ENCODE measurements around the gene AOPEP.

Gene AOPEP

DNA sequence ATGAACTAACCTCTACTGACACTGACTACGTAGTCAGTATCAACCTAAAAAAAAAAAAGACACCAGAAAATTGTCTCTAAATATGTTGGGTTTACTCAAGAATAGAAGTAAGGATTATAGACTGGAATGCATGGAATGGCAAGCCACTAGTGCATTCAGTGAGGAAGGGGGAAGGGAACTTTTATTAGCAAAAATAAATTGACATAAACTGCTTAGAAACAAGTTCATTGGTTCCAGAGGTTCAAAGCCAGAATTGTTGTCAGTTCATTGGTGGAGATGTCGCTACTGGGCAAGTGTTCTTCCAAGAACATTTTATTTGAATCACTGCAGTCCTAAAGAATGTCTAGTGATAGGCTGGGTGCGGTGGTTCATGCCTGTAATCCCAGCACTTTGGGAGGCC, 26.1 kb upstream of the AOPEP start:
- Mint-ChIP-seq H3K4me3 (no peak overlapping the region), H3K4me1 (ENCODE audit: low read depth) (no peaks in the 10 kb centered on the region), H3K36me3 (ENCODE audit: low read depth) (no peaks in the 10 kb centered on the region), H3K27me3 (peaks cover 12% of the 10 kb centered on the region), H3K27ac (no peak overlapping the region), H3K9me3 (no peaks in the 10 kb centered on the region)

DNA sequence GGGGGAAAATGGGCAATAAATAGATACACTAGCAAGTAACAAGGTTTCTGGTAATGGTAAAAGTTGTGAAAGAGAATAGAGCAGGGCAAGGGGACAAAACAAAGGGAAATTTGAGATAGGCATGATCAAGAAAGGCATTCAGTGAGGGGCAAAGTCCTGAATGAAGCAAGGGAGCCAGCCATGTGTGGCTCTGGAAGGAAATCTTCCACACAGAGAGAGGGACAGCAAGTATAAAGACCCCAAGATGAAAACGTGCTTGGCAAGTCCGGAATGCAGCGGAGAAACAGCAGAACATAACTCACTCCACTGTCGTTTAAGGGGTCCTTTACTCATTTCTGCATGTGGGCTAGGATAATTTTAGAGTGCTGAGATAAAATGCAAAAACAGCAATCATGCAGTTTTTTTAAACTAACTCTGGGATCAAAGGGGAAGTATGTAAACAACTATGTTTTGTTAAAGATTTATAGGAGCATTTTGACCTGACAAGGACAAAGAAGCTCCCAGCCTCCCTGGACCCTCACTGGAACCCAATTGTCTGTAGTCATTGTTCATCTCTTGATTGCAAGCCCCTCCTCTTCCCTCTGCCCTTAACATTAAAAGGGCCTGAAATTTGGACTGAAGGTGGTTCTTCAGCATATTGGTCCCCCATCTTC, 22.9 kb upstream of the AOPEP start:
- H3K9me3 Mint-ChIP-seq, result no peaks in the 10 kb centered on the region
- H3K4me3 Mint-ChIP-seq, result no peak overlapping the region
- no peaks in the 10 kb centered on the region for H3K4me1 Mint-ChIP-seq (ENCODE audit: low read depth)
- no peak overlapping the region for H3K27ac Mint-ChIP-seq
- no peaks in the 10 kb centered on the region for H3K36me3 Mint-ChIP-seq (ENCODE audit: low read depth)
- peaks cover 11% of the 10 kb centered on the region for H3K27me3 Mint-ChIP-seq

DNA sequence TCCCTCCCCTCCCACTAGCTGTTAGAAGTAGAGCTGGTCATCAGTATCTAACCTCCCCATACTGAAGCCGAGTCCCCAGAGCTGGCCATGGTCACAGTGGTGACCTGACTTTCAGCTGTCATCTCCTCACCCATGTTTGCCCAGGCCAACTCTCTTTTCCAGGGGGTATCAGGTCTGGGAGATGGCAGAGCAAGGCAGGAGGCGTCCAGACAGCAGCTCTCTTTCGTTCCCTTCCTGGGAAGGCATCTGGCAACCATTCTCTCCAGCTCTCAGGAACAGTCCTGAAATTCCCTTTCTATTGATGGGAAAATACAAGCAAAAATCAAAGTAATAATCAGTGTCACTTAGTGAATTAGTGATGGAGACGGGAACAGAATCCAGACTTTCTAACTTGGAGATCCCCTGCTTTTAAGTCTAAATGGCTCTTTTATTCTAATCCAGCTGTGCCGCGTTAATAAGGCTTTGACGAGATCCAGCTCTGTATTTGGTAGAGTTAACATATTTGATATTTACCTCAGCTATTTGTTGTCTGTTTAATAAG, 21.3 kb upstream of the AOPEP start:
- H3K4me1 Mint-ChIP-seq (ENCODE audit: low read depth), result no peaks in the 10 kb centered on the region
- H3K9me3 Mint-ChIP-seq, result no peaks in the 10 kb centered on the region
- H3K36me3 Mint-ChIP-seq (ENCODE audit: low read depth), result no peaks in the 10 kb centered on the region
- H3K27ac Mint-ChIP-seq, result no peak overlapping the region
- no peak overlapping the region for H3K4me3 Mint-ChIP-seq
- H3K27me3 Mint-ChIP-seq, result peaks cover 11% of the 10 kb centered on the region

DNA sequence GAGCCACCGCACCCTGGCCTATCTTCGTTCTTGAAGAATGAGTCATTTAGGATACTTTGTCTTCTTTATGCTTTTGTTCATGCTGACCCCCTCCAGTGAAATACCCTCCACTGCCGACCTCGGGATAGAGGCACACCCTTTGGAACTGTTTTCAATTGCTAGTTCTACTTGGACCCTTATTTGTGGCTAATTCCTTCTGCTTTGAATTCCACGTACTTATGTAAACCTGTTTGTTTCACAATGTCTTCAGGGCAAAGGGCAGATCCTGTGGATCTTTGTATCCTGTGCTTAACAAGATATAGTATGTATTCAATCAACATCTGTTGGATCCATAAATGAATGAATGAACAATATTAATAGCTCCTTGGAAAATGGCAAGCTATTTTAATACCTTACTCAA, 19.6 kb upstream of the AOPEP start:
- Mint-ChIP-seq H3K36me3 (ENCODE audit: low read depth) (no peaks in the 10 kb centered on the region), H3K27me3 (peaks cover 13% of the 10 kb centered on the region), H3K9me3 (no peaks in the 10 kb centered on the region), H3K27ac (no peak overlapping the region), H3K4me1 (ENCODE audit: low read depth) (no peaks in the 10 kb centered on the region), H3K4me3 (no peak overlapping the region)

DNA sequence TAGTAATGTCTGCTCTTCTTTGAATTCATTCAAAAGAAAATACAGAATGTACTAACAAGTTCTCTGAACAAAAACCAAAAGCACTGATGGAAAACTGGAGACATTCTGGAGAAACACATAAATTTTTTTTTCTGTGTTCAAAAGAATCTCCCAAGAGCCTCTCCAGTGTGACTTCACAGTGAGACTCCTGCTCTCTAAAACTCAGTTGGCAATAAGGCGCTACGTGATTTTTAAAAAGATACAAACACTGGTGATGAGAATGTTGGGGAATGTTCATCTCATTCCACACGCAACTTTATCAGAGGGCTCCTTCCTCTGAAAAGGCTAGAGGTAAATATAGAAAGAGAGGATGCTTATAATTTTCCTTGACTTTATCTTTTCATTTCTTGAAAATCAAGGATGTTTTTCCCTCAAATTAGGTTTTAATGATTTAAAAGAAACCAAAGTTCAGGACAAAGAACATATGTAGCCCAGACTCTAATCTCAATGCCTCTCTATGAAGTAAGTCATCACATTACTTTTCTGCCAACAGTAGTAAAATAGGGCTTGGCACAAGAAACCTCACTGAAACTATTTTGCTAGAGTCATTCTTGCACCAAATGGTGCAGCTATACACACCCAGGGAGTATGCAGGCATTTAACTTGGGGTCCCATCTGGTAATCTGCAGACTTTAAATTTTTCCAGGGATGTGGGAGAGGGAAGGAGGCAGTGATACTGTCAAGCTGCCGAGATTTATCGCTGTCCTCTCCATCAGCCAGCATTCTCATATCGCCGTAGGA, 12.9 kb upstream of the AOPEP start:
- no peak overlapping the region for H3K27ac Mint-ChIP-seq
- H3K4me3 Mint-ChIP-seq, result no peak overlapping the region

DNA sequence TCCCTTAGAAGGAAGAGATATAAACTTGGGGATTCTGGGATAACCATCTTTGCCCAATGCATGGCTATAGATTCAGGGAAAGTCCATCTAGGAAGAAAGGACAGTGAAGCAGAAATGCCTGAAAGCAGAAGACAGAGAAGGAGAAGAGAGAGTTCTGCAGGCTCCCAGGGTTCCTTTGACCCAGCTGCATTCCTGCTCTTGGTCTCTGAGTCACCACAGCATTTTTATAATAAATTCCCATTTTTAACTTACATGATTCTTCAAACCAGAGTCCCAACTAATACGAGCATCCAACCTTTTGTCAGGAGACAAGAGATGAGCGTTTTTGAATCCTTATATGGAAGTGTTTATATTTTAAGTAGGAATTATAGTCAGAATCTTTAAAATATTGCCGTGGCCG, 12.0 kb upstream of the AOPEP start:
- Mint-ChIP-seq H3K4me3 (no peak overlapping the region), H3K4me1 (ENCODE audit: low read depth) (no peaks in the 10 kb centered on the region), H3K27me3 (peaks cover 40% of the 10 kb centered on the region), H3K9me3 (no peaks in the 10 kb centered on the region), H3K27ac (no peak overlapping the region), H3K36me3 (ENCODE audit: low read depth) (no peaks in the 10 kb centered on the region)

More for the DNA sequence above, 12.9 kb upstream of the AOPEP start:
- peaks cover 37% of the 10 kb centered on the region for H3K27me3 Mint-ChIP-seq
- H3K9me3 Mint-ChIP-seq, result no peaks in the 10 kb centered on the region
- no peaks in the 10 kb centered on the region for H3K4me1 Mint-ChIP-seq (ENCODE audit: low read depth)
- H3K36me3 Mint-ChIP-seq (ENCODE audit: low read depth), result no peaks in the 10 kb centered on the region

DNA sequence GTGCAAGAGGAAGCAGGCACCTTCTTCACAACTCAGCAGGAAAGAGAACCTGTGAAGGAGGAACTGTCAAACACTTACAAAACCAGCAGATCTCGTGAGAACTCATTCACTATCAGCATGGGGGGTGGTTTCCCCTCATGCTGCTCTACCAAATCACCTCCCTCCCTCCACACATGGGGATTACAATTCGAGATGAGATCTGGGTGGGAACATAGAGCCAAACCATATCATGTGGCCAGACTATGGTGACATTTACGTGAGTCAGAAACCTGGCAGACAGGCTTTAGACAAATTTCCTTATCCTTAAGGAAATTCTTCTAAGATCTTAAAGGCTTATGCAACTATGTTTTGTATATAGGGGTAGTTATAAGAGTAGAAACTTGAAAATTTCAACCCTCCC, 8.7 kb upstream of the AOPEP start:
- no peaks in the 10 kb centered on the region for H3K36me3 Mint-ChIP-seq (ENCODE audit: low read depth)
- no peak overlapping the region for H3K27ac Mint-ChIP-seq
- H3K27me3 Mint-ChIP-seq, result peaks cover 32% of the 10 kb centered on the region
- H3K9me3 Mint-ChIP-seq, result no peaks in the 10 kb centered on the region
- no peak overlapping the region for H3K4me3 Mint-ChIP-seq
- H3K4me1 Mint-ChIP-seq (ENCODE audit: low read depth), result no peaks in the 10 kb centered on the region

DNA sequence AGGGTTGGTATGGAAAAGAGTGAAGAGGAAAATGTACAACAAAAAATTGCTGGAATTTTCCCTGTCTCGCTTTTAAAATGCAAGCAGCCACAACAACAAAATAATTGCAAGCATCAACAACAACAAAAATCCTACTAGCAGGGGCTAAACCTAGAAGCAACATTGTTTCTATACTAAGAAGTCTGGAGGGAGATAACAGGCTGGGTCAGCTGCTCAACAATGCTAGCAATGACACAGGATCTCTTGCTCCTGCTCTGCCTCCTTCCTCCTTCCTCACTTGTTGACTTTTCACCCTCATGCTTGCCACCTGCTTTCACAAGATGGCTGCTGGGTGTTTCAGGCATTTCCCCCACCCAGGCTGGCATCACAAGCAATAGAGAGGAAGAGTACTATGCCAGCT, 7.6 kb upstream of the AOPEP start:
- Mint-ChIP-seq H3K9me3 (no peaks in the 10 kb centered on the region), H3K36me3 (ENCODE audit: low read depth) (no peaks in the 10 kb centered on the region), H3K27me3 (peaks cover 28% of the 10 kb centered on the region), H3K4me3 (no peak overlapping the region), H3K4me1 (ENCODE audit: low read depth) (no peaks in the 10 kb centered on the region), H3K27ac (no peak overlapping the region)

DNA sequence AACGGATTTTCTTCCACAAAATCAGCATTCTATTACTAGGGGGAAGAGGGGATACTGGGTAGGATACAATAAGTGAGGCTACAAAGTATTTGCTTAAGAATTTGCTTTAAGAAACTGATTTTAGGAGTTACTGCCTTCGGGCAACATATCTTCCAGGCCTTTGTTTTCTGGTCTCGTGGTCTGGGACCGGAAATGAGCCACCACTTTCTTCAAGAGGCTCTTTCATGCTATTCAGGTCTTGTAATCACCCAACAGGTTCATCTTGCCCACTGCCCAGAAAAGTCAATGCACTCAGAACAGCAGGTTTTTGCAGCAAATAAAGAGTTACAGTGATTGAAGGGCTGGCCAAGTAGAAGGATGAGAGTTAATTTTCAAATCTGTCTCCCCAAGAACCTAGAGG, 6.6 kb upstream of the AOPEP start:
- H3K36me3 Mint-ChIP-seq (ENCODE audit: low read depth), result no peaks in the 10 kb centered on the region
- H3K27ac Mint-ChIP-seq, result no peak overlapping the region
- H3K27me3 Mint-ChIP-seq, result peaks cover 23% of the 10 kb centered on the region

DNA sequence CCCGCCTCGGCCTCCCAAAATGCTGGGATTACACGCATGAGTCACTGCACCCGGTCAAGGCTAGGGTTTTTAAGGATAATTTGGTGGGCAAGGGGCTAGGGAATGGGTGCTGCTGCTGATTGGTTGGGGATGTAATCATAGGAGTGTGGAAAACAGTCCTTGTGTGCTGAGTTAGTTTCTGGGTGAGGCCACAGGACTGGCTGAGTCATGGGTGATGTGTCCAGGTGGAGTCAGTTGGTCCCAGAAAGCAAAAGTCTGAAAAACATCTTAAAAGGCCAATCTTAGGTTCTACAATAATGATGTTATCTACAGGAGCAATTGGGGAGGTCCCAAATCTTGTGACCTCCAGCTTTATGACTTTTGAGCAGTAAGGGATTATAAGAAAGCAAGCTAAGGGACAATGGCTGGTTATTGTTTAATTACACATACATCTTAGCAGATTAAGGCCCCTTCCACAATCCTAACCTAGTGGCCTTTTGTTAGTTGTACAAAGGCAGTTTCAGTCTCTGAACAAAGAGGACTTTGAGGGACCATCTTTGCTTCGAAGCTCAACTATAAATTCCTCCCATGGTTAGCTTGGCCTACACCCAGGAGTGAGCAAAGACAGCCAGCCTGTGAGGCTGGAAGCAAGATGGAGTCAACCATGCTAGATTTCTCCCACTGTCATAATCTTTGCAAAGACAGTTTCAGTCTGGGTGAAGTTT, 5.5 kb upstream of the AOPEP start:
- H3K4me1 Mint-ChIP-seq (ENCODE audit: low read depth), result no peaks in the 10 kb centered on the region
- no peaks in the 10 kb centered on the region for H3K9me3 Mint-ChIP-seq
- H3K27me3 Mint-ChIP-seq, result peaks cover 21% of the 10 kb centered on the region
- H3K27ac Mint-ChIP-seq, result no peak overlapping the region
- no peak overlapping the region for H3K4me3 Mint-ChIP-seq
- H3K36me3 Mint-ChIP-seq (ENCODE audit: low read depth), result no peaks in the 10 kb centered on the region

More for the DNA sequence above, 6.6 kb upstream of the AOPEP start:
- H3K4me3 Mint-ChIP-seq, result no peak overlapping the region
- H3K9me3 Mint-ChIP-seq, result no peaks in the 10 kb centered on the region
- no peaks in the 10 kb centered on the region for H3K4me1 Mint-ChIP-seq (ENCODE audit: low read depth)

DNA sequence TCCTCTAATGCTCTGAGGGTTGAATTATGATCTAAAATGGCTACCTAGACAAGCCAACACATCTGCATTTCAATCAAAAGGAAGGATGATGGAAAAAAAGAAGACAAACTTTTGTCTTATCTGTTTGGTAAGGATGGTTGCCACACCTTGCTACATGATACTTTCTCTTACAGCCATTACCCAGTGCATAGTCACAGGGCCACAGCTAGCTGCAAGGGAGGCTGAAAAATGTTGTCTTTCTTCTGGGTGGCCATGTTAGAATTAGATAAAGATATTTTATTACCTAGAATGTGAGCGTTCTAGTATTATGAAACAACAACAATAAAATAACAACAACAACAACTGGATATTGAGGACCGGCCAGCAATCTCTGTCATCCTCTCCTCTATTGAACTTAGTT, 4.7 kb upstream of the AOPEP start:
- H3K4me1 Mint-ChIP-seq (ENCODE audit: low read depth), result peaks cover under 1% of the 10 kb centered on the region
- H3K27me3 Mint-ChIP-seq, result peaks cover 17% of the 10 kb centered on the region
- no peaks in the 10 kb centered on the region for H3K9me3 Mint-ChIP-seq
- no peak overlapping the region for H3K27ac Mint-ChIP-seq
- no peak overlapping the region for H3K4me3 Mint-ChIP-seq
- no peaks in the 10 kb centered on the region for H3K36me3 Mint-ChIP-seq (ENCODE audit: low read depth)

DNA sequence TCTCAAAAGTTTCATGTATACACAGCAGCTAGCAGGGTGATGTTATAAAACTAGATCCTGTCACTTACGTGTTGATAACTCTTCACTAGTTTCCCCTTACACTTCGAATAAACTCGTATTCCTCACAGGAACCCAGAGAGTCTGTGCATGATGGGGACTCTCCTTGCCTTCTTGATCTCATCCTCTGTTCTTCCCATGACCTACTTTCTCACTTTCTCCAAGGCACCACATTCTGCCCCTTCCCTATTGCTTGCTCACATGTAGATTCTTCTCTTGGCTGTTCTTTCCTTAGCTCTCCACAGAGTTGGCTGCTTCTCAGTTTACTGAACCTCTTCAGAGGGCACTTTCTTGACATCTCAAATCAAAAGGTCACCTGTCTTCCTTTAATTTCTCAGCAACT, 1.2 kb upstream of the AOPEP start:
- H3K36me3 Mint-ChIP-seq (ENCODE audit: low read depth), result no peaks in the 10 kb centered on the region
- H3K9me3 Mint-ChIP-seq, result no peaks in the 10 kb centered on the region
- no peak overlapping the region for H3K4me3 Mint-ChIP-seq
- H3K27me3 Mint-ChIP-seq, result no peaks in the 10 kb centered on the region
- H3K4me1 Mint-ChIP-seq (ENCODE audit: low read depth), result peaks cover 8% of the 10 kb centered on the region
- H3K27ac Mint-ChIP-seq, result no peak overlapping the region

DNA sequence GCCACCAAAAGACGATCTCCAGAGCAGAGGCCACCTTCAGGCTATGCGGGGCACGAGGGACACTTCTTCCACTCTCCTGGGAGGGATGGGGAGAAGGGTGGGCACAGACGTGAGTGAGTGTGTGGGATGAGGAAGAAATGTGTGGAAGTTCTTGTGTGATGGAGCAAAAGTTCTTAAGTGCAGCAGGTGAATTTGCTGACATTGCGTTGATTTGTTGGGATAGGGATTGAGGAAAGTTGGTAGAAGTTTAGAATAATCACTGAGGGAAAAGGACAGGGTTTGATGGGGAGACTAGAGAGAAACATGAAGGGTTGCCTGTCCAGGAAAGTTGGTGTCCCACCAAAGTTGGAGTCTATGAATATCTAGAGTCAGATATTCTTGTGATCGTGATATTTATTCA, 2.2 kb downstream of the AOPEP start:
- H3K27me3 Mint-ChIP-seq, result no peaks in the 10 kb centered on the region
- H3K4me3 Mint-ChIP-seq, result no peak overlapping the region
- peaks cover 4% of the 10 kb centered on the region for H3K36me3 Mint-ChIP-seq (ENCODE audit: low read depth)
- no peaks in the 10 kb centered on the region for H3K9me3 Mint-ChIP-seq
- peaks cover 8% of the 10 kb centered on the region for H3K4me1 Mint-ChIP-seq (ENCODE audit: low read depth)
- no peak overlapping the region for H3K27ac Mint-ChIP-seq

DNA sequence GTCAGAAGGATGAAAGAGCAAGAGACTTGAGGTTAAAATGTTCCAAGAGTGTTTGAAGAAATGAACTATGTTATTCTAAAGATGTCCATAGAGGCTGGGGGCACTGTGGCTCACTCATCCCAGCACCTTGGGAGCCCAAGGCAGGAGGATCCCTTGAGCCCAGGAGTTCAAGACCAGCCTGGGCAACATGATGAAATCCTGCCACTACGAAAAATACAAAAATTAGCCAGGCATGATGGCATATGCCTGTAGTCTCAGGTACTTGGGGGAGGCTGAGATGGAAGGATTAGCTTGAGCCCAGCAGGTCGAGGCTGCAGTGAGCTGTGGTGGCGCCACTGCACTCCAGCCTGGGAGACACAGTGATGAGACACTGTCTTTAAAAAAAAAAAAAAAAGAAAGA, 2.7 kb downstream of the AOPEP start:
- no peaks in the 10 kb centered on the region for H3K9me3 Mint-ChIP-seq
- H3K4me1 Mint-ChIP-seq (ENCODE audit: low read depth), result peaks cover 8% of the 10 kb centered on the region
- no peak overlapping the region for H3K27ac Mint-ChIP-seq

DNA sequence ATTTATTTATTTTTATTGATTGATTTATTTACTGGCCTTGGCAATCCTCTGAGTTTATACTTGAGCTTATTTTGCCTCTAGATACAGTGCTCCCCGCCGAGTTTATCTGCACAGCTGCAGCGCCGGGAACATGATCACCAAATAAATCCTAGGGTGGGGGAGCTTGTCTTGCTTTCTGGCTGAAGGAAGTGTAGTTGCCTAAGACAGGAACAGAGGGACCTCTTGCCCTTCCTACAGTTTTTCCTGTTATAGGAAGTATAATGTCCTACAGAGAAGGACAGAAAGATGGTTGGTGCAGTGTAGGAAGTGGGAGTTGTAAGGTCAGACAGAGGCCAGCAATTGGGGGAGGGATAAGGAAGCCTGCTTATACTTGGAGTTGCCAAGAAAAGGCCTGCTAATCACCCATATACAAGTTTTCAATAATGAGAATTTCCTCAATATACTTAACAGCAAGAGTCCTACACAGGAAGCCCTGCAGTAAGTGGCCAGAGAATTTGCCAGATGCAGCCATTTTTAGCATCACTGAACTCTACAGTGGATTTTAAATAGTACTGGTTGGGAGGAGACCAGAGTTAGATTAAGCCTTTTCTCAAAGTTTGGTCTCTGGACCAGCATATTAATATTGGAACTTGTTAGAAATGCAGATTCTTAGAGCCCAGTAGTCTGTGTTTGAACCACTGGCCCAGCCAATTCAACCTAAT, 7.7 kb downstream of the AOPEP start:
- Mint-ChIP-seq H3K4me3 (no peak overlapping the region), H3K27me3 (no peaks in the 10 kb centered on the region), H3K9me3 (no peaks in the 10 kb centered on the region), H3K27ac (no peak overlapping the region), H3K4me1 (ENCODE audit: low read depth) (no peaks in the 10 kb centered on the region), H3K36me3 (ENCODE audit: low read depth) (peaks cover 4% of the 10 kb centered on the region)

More for the DNA sequence above, 2.7 kb downstream of the AOPEP start:
- H3K4me3 Mint-ChIP-seq, result no peak overlapping the region
- peaks cover 4% of the 10 kb centered on the region for H3K36me3 Mint-ChIP-seq (ENCODE audit: low read depth)
- no peaks in the 10 kb centered on the region for H3K27me3 Mint-ChIP-seq

All from stimulated activated naive CD8-positive, alpha-beta T cell treated with anti-CD3 and anti-CD28 coated beads, Interleukin-15, Interleukin-2, amounts not matched to agents 100 ng/mL and 50 ng/mL, for 24 hours (primary cell).